Inflammatory macrophage treated with lipopolysaccharide for 1 hour (primary cell): ENCODE measurements around the gene ZMAT3.

Experiments used
- DNase-seq, 2 donors: peaks; one replicate each; pipeline ENCODE4 v3.0.0-alpha.2; 2020 to 2022

The ZMAT3 gene

DNA sequence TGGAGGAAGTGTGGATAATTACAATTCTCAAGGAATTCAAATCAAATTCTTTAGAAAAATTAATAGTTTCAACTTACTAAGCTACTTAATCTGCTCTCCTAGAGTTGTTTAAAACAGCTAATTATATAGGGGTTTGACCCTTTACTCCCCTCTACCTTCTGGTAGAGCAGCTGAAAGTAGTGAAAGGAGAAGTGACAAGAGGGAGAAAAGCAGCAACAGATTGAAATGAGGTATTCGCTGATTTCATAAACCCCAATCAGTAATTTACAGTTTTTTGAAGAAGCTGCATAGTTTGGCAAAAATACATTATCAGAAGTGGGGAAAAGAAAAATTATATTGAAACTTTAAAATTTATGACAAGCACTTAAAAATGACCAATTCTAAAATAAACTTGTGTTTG lies 52.8 kb downstream of the ZMAT3 start:
- no peak for DNase-seq

DNA sequence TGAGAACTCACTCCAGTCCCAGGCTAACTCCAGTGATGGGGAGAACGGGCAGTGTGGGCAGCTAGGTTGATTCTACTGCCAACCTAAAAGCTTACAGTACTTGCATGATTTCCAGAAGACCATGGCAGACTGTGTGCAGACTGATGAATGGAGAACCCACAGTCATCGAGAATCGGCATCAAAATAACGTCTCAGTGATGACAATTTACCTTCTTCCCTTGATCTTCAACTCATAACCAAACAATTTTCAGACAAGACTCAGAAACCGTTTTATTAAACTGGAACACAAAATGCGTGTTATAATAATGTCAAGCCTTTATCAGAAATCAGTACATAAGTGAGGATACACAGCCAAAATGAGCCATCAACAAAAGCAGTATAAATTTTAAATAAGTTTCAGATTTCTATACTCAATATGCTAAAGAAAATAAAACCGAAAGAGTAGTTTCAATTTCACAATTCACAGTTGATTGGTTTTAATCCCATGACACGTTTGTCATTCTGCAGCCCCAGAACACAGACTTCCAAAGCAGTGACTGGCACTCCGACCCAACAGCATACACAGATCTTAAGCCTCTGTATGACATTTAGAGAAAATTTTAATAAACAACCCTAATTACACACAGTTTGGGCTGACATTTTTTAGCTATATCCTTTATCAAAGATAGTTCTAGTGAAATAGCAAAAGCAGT lies 54.5 kb downstream of the ZMAT3 start:
- peak in 1 of 2 donors; percentile 4 for DNase-seq

DNA sequence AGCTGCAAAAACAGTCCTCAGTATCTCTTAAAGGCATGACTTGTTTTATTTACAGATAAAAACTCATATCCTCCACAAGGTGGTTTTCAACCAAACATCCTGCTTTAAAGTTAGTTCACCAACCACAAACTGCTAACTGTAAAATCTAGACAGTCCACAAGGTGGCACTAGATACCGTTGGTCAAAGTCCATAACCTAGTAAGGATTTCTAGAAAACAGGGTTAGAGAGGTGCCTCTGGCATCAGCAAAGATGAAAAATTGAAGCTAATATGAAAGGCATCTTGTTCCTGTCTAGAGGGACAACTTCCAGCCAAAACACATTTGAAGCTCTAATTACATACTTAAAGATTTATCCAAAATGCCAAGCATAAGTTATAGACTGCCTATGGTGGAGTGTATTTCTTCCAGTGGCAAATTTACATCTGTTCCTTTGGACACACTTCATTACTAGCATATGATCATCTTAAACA lies 56.0 kb downstream of the ZMAT3 start:
- DNase-seq = peak; percentile 49 to 90

DNA sequence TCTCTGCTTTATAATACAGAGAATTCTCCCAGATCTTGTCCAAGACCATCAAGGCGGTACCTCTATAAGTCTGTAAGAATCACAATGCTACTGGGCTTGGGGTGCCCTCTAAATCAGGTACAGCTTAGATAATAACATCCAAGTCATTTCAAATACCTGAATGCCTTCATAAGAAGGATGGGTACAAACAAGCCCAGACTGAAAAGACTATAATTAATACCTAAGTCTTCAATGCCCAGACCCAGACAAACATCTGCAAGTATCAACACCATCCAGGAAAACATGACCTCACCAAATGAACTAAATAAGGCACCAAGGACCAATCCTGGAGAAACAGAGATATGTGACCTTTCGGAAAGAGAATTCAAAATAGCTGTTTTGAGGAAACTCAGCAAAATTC lies 65.9 kb downstream of the ZMAT3 start:
- DNase-seq = no peak

DNA sequence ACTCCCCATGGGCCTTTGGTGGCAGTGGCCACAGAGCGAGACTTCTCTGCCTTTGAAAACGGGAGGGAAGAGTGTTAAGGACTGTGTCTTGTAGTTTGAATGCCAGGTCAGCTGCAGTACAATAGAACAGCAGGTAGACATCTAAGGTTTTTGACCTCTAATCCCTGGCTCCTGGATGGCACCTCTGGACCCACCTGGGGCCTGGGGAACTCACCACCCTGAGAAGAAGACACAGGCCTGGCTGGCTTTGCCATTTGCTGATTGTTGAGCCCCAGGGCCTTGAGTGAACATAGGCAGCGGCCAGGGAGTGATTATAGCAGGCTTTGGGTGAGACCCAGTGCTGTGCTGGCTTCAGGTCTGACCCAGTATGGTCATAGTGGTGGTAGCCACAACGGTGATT lies 66.4 kb downstream of the ZMAT3 start:
- no peak for DNase-seq

DNA sequence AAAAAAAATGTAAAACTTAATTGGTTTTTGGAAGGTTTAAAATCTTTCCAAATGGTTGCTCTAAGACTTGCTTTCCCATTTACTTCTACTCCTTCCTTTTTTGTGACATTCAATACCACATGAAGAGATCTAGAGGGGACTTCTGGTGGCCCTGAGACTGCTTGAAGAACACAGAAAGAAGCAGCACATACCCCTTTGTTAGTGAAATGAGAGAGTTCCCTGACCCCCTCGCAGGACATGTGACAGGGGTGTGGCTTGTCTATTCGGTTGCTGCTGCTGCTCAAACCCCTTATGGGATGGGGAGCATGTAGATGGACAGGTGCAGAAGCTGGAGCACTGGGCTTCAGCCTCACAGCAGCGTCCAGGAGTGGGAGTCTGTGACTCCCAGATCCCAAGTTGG lies 71.0 kb downstream of the ZMAT3 start:
- no peak for DNase-seq

DNA sequence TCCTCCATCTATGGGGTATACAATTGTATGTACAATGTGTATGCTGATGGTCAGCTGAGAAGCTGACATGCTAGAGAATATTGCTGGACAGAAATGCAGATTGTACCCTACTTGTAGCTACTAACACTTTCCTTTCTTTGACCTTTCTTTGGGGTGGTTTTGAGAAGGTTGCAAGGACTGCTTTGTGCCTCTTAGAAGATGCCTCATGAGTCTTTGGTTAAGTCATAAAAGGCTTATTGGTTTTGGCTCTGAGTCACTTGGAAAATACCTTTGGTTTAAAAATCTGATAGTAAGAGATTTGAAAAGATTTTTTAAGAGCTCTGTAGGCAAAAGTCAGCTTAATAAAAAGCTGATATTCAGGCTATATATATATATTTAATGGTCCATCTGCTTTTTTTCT lies 71.5 kb downstream of the ZMAT3 start:
- DNase-seq = no peak

DNA sequence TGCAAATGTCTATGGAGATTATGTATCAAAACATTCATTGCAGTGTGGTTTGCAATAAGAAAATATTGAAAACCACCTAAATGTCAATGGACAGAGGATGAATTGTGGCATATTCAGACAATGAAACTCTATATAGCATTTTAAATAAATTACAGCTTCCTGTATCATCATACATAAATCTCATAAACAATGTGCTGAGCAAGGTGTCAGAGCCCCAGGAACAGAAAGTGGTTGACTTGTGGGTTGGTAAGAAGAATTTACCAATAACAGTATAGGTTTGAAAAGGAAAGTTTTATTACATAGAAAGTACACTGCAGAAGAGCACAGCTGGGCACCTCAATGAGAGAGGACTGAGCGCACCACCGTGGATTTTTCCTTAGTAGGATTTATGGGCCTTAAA lies 75.2 kb downstream of the ZMAT3 start:
- DNase-seq = no peak

DNA sequence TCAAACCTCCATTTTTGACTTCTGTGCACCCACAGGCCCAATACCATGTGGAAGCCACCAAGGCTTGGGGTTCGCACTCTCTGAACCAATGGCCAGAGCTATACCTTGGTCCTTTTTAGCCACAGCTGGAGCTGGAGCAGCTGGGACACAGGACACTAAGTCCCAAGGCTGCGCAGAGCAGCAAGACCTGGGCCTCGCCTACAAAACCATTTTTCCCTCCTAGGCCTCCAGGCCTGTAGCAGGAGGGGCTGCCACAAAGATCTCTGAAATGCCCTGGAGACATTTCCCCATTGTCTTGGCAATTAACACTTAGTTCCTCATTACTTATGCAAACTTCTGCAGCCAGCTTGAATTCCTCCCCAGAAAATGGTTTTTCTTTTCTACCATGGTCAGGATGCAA lies 81.3 kb downstream of the ZMAT3 start:
- no peak for DNase-seq

DNA sequence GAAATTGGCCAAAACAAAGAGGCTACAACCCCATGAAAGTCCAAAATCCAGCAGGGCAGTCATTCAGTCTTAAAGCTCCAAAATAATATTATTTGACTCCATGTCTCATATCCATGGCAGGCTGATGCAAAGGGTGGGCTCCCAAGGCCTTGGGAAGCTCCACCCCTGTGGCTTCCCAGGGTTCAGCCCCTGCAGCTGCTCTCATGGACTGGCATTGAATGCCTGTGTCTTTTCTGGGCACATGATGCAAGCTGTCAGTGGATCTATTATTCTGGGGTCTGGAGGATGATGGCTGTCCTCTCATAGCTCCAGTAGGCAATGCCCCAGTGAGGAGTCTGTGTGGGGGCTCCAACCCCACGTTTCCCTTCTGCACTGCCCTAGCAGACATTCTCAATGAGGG lies 81.8 kb downstream of the ZMAT3 start:
- no peak for DNase-seq

DNA sequence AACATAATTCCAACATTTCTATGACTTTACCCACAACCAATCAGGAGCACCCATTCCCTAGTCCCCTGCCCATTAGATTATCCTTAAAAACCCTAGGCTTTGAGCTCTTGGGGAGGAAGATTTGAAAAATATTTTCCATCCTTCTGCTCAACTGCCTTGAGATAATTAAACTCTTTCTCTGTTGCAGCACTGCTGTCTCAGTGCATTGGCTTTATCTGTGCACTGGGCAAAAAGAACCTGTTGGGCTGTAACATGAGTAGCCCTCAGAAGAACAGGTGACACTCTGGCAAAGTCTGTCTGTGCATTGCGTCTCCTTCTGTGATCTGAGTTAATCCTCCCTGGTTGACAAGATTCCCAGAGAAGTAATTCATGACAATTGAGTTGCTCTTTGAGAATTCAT lies 83.9 kb downstream of the ZMAT3 start:
- no peak for DNase-seq

DNA sequence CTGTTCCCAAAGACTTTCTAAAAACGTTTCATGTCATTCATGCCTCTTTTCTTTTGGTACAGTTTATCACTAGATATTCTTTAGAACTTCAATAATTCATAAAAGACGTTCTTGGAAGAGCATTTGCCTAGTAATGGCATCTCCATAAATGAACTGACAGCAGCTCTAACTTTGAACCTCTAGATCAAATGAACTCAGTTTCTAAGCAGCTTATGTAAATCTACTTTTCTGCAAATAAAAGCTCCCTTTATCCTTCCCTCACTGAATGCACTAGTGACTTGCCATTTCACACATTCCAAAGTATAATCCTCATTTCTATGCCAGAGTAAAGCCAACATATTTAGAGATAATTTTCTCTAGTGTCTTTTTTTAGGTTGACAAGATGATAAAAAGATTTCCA lies 85.2 kb downstream of the ZMAT3 start:
- no peak for DNase-seq

DNA sequence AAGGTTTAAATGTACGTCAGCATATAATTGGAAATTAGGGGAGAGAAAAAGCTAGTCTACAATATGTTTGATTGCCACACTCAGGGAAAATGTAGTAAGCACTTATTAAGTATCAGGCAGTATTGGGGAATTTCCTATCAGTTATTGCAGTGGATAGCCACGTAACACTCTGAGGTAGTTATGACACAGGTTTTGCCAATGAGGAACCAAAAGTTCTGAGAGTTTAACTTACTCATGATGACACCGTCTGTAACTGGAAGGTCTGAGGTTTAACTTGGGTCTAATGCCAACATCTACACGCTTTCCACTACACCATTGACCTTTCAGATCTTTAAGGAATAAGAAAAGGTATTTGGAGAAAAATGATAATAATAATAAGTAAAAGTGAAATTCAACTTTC lies 89.5 kb downstream of the ZMAT3 start:
- peak; percentile 27 to 62 for DNase-seq

DNA sequence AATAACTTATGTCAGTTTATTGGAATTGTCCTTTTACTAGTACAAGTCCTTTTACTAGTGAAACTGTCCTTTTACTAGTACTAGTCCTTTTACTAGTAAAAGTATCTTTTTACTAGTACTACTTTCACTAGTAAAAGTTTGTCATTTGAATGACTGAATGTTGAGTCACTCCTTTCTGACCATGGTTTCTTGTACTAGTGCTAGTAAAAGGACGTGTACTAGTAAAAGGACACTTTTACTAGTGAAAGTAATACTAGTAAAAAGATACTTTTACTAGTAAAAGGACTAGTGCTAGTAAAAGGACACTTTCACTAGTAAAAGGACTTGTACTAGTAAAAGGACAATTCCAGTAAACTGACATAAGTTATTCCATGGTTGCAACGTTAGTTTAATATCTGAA lies 96.3 kb downstream of the ZMAT3 start:
- DNase-seq = no peak

DNA sequence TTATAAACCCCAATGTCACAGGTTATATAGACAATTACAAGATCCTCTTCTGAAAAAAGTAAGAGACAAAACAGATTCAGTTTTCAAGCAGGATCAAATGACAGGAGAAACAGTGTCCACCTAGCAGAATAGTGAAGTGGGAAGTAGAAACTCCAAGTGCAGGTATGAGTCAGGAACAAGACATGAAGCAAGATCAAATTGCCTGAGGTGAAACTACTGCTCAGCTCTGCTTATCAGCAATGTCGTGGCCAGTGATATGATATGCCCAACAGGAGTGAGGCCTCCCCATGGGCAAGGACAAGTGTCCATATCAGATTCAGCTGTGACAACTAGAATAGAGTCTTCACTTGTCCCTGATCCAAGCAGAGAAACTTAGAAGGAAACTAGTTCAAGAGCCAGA lies 100.0 kb downstream of the ZMAT3 start:
- no peak for DNase-seq

DNA sequence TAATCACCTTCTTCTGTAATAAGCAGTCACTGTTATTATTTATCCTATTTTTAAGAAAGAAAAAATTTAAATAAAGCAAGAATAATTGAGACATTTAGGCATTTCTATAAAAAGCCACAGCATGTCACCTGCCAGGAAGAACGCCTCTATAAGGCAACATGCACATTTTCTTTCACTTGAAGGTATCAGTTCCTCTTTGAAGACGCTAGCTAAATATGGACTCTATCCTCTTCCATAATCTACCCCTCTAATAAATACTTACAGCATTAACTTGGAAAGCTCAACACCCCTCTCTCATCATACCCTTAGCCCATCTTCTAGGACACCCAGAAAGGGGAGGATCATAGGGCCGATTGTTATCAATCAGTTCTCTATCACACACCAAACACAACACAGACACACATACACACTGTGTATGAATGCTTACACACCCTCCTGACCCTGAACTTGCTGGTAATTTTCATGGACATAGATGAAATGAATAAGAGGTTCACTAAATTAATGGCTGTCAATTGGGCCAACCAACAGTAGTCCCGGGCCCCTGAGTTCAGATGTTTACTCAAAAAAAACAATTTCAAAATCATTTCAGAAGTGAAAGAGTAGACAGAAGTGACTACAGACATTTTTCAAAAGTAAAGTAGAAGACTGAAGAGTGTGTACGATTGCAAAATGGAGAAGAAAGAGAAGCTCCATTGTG lies 102.5 kb downstream of the ZMAT3 start:
- no peak for DNase-seq
